T-helper 17 cell (primary cell): ENCODE measurements around the gene HLA-F. TPM values are rescaled to one million over a fixed set of nuclear protein-coding genes. Genes with fewer than 3 reads are reported as not detected.

Experiments used
- ATAC-seq: fragments of 150-1000 bp; cut with Tn5 transposase; 2 replicates; pipeline ENCODE4 v1.10.0; 2021; ENCODE audit warnings: mild to moderate bottlenecking, moderate library complexity
- DNase-seq, 3 donors: peaks; one replicate each; pipeline versions ENCODE4 v3.0.0 to v3.0.0-alpha.2; 2020 to 2021
- H3K9me3 ChIP-seq: one replicate; pipeline ENCODE4 v1.7.0; 2013; ENCODE audit warnings: low read length, mild to moderate bottlenecking; ENCODE audit not compliant: control insufficient read depth, poor library complexity, severe bottlenecking
- H3K27ac Mint-ChIP-seq: one replicate; pipeline ENCODE4 v1.8.0; 2022; ENCODE audit warnings: mild to moderate bottlenecking, moderate library complexity, mixed read lengths
- H3K27me3 Mint-ChIP-seq: one replicate; pipeline ENCODE4 v1.8.0; 2022; ENCODE audit warnings: mixed read lengths
- H3K36me3 Mint-ChIP-seq: one replicate; pipeline ENCODE4 v1.8.0; 2022; ENCODE audit warnings: low read depth, mixed read lengths
- H3K4me1 Mint-ChIP-seq: one replicate; pipeline ENCODE4 v1.8.0; 2022; ENCODE audit warnings: mild to moderate bottlenecking, mixed read lengths
- H3K4me3 Mint-ChIP-seq: one replicate; pipeline ENCODE4 v1.8.0; 2022; ENCODE audit warnings: mild to moderate bottlenecking, moderate library complexity, mixed read lengths
- total RNA-seq, 4 donors: library from RNA in 2 of 4; stranded (reverse) in 2 of 4; gene quantifications; one replicate each; pipeline ENCODE4 v1.2.3 and lab custom pipeline; 2022 to 2026

Gene HLA-F
- total RNA-seq, 2 donors from 2014 or later = 629 to 717 TPM

- H3K4me3 Mint-ChIP-seq = no peak overlapping the region
- peaks cover 2% of the 10 kb centered on the region for H3K4me1 Mint-ChIP-seq
- peaks cover 49% of the 10 kb centered on the region for H3K27me3 Mint-ChIP-seq
- H3K9me3 ChIP-seq = no peaks in the 10 kb centered on the region
- peaks cover 6% of the 10 kb centered on the region for H3K36me3 Mint-ChIP-seq
- ATAC-seq (no peak), DNase-seq (no peak)
- H3K27ac Mint-ChIP-seq = no peak overlapping the region
Observed at GRCh38 chr6:29764422-29765196, 41.4 kb downstream of the HLA-F start.

DNA sequence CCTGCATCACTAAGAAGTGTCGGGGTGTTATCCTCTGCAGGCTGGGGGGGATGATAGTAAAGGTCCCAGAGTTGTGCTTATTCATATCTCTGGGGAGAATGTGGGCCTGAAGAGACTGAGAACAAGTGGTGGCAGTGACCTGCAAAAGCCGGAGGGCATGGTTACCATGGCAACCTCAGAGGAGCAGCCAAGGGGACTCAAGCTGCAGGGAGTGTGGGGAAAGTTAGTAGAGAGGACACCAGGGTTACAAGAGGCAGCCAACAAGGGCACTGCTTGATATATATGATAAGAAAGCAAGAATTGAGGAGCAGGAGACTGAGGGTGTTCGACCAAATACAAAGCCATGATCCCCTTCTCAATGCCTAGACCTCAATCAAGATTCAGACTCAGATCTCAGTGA is 46.1 kb downstream of the HLA-F start:
- peaks cover 2% of the 10 kb centered on the region for H3K4me1 Mint-ChIP-seq
- H3K9me3 ChIP-seq = no peaks in the 10 kb centered on the region
- ATAC-seq (no peak), DNase-seq (no peak)
- peaks cover 6% of the 10 kb centered on the region for H3K36me3 Mint-ChIP-seq
- no peak overlapping the region for H3K27ac Mint-ChIP-seq
- H3K4me3 Mint-ChIP-seq = no peak overlapping the region
- peaks cover 63% of the 10 kb centered on the region for H3K27me3 Mint-ChIP-seq

- Mint-ChIP-seq H3K27me3 (peaks cover 66% of the 10 kb centered on the region), H3K4me3 (no peak overlapping the region), H3K27ac (no peak overlapping the region), H3K4me1 (peaks cover 2% of the 10 kb centered on the region), H3K36me3 (peaks cover 6% of the 10 kb centered on the region)
- ATAC-seq (no peak), DNase-seq (no peak)
- no peaks in the 10 kb centered on the region for H3K9me3 ChIP-seq
Observed at GRCh38 chr6:29770306-29770705, 47.1 kb downstream of the HLA-F start.

GRCh38 chr6:29776684-29777083 is 53.5 kb downstream of the HLA-F start:
- Mint-ChIP-seq H3K36me3 (peaks cover 2% of the 10 kb centered on the region), H3K27ac (no peak overlapping the region), H3K27me3 (peaks cover 55% of the 10 kb centered on the region), H3K4me3 (no peak overlapping the region), H3K4me1 (no peaks in the 10 kb centered on the region)
- DNase-seq (no peak), ATAC-seq (no peak)
- no peaks in the 10 kb centered on the region for H3K9me3 ChIP-seq

Other genes with a start within 250 kb of the HLA-F start
- gene MAS1L, start 235.5 kb upstream of the HLA-F start, total RNA-seq = not detected
- gene UBD, start 163.7 kb upstream of the HLA-F start, total RNA-seq = not detected
- not detected for gene OR2H2, start 138.3 kb upstream of the HLA-F start, total RNA-seq
- 100 to 1,000 TPM; 101 to 139 TPM for gene GABBR1, start 90.3 kb upstream of the HLA-F start, total RNA-seq
- gene MOG, start 66.3 kb upstream of the HLA-F start, total RNA-seq = not detected
- gene ZFP57, start 42.3 kb upstream of the HLA-F start, total RNA-seq = 1 to 10 TPM in 1 of 2 donors, not detected in 1; 3.1 TPM
- gene HLA-G, start 104.4 kb downstream of the HLA-F start, total RNA-seq = under 1 TPM in 1 of 2 donors, not detected in 1; 0.85 TPM
- 1,000 to 10,000 TPM; 1,960 to 2,242 TPM for gene HLA-A, start 219.1 kb downstream of the HLA-F start, total RNA-seq